Panc1 (cell line): ENCODE measurements around the gene SPANXD. TPM values are rescaled to one million over a fixed set of nuclear protein-coding genes. Genes with fewer than 3 reads are reported as not detected.

Experiments
- ATAC-seq: fragments of 200-7000 bp; cut with Tn5 transposase; 2 replicates; pipeline ENCODE4 v1.9.1; 2020; ENCODE audit warnings: mild to moderate bottlenecking, moderate library complexity
- BruUV-seq: library from RNA; stranded (reverse); fragments of 400-500 nt; replicated peaks from 2 replicates; lab custom pipeline; 2021; lab: Mats Ljungman, UMichigan
- CTCF ChIA-PET: fragments of 300-600 bp; sonication (Branson Sonifier 250); formaldehyde crosslinking; loops from one replicate; lab custom pipeline; 2022; ENCODE audit warnings: antibody characterized with exemption; lab: Charles Lee
- POLR2A ChIA-PET: fragments of 300-600 bp; sonication (Branson Sonifier 250); formaldehyde crosslinking; loops from one replicate; lab custom pipeline; 2022; ENCODE audit warnings: antibody characterized with exemption; lab: Charles Lee
- DNase-seq: peaks from one replicate; pipeline ENCODE4 v3.0.0-alpha.2; 2010; ENCODE audit warnings: low read depth, low spot score
- H3K27ac ChIP-seq: 2 replicates; pipeline ENCODE4 v1.5.1; 2011; ENCODE audit warnings: mild to moderate bottlenecking, low read length, inconsistent platforms
- H3K27me3 ChIP-seq: fragments of 200-500 bp; sonication (Bioruptor generic); 2 replicates; pipeline ENCODE4 v1.6.0; 2014; ENCODE audit warnings: low read length, inconsistent platforms; ENCODE audit not compliant: control insufficient read depth, insufficient read depth
- H3K36me3 ChIP-seq: fragments of 200-500 bp; sonication (Bioruptor generic); 2 replicates; pipeline ENCODE4 v1.5.1; 2014; ENCODE audit warnings: inconsistent platforms, mild to moderate bottlenecking, low read length, moderate library complexity; ENCODE audit not compliant: control insufficient read depth, insufficient read depth
- H3K4me1 ChIP-seq: 2 replicates; pipeline ENCODE4 v1.5.1; 2011; ENCODE audit warnings: inconsistent platforms, mild to moderate bottlenecking, low read length, moderate library complexity; ENCODE audit not compliant: control insufficient read depth, insufficient read depth
- H3K4me3 ChIP-seq, 2 experiments: 2 replicates each; pipeline ENCODE4 v1.5.1; 2011 to 2012; ENCODE audit warnings: low read depth in 2 of 2, low read length in 2 of 2, mild to moderate bottlenecking in 2 of 2, inconsistent platforms in 1 of 2, moderate library complexity in 1 of 2
- H3K9me3 ChIP-seq: fragments of 200-500 bp; sonication (Bioruptor generic); 2 replicates; pipeline ENCODE4 v1.5.1; 2014; ENCODE audit warnings: low read depth, mild to moderate bottlenecking, inconsistent platforms, low read length, moderate library complexity; ENCODE audit not compliant: control insufficient read depth, insufficient read depth
- CTCF ChIP-seq: fragments of 450-650 bp; IDR thresholded peaks from 2 replicates; pipeline ENCODE4 v1.5.1; 2017; ENCODE audit warnings: mild to moderate bottlenecking
- POLR2AphosphoS5 ChIP-seq: IDR thresholded peaks from 2 replicates; pipeline ENCODE4 v1.6.1; 2012; ENCODE audit warnings: mild to moderate bottlenecking, low read depth, low read length, moderate library complexity
- REST ChIP-seq, 2 experiments: IDR thresholded peaks; 2 replicates each; pipeline ENCODE4 v1.6.1; 2011 to 2012; ENCODE audit warnings: low read depth in 2 of 2, control low read depth in 1 of 2, low read length in 1 of 2, mild to moderate bottlenecking in 1 of 2, moderate library complexity in 1 of 2; ENCODE audit not compliant: insufficient read depth in 1 of 2
- SIN3A ChIP-seq: IDR thresholded peaks from 2 replicates; pipeline ENCODE4 v1.6.1; 2012; ENCODE audit warnings: low read depth, mild to moderate bottlenecking, low read length, moderate library complexity, borderline replicate concordance; ENCODE audit not compliant: insufficient read depth
- TCF7L2 ChIP-seq: IDR thresholded peaks from 2 replicates; pipeline ENCODE4 v1.6.1; 2011; ENCODE audit warnings: mild to moderate bottlenecking, low read depth, low read length, inconsistent platforms
- in situ Hi-C: cut with HindIII; loops from 2 replicates; pipeline ENCODE4 v1.10.0; 2016; ENCODE audit warnings: low sequenced_read_pairs, low pct_unique_long_range_greater_than_20kb
- intact Hi-C: fragments of 100-400 bp; cut with micrococcal nuclease; formaldehyde crosslinking; loops from one replicate; pipeline ENCODE4 v1.10.0; 2022; ENCODE audit not compliant: unreplicated experiment
- total RNA-seq: library from RNA; stranded (reverse); gene quantifications from one replicate; pipeline ENCODE4 v1.2.1, GENCODE V29; 2021; ENCODE audit not compliant: unreplicated experiment

The SPANXD gene
- total RNA-seq, 1 experiment from 2014 or later: not detected

GRCh38 chrX:141714680-141715079 is 16.1 kb upstream of the SPANXD start:
- H3K27ac ChIP-seq: no peak overlapping the region
- no peak for DNase-seq
- no peak for TF ChIP-seq SIN3A
- TF ChIP-seq REST (IDR thresholded peaks at IDR 0.05; ENCODE audit: insufficient read depth in 1 of 2, low read depth in 2 of 2, low read length in 1 of 2): no peak
- TF ChIP-seq CTCF: no peak
- no peak for TF ChIP-seq TCF7L2
- TF ChIP-seq POLR2AphosphoS5: no peak
- no peaks in the 10 kb centered on the region for H3K36me3 ChIP-seq
- H3K4me3 ChIP-seq: no peak overlapping the region
- intact Hi-C loops (no loop called here), in situ Hi-C loops (no loop called here)
- ChIA-PET CTCF (no interaction called here), POLR2A (no interaction called here)
- no peaks in the 10 kb centered on the region for H3K27me3 ChIP-seq
- no peaks in the 10 kb centered on the region for H3K9me3 ChIP-seq
- no peak for ATAC-seq
- H3K4me1 ChIP-seq: no peaks in the 10 kb centered on the region
- no TSS peak for BruUV-seq

- Histone ChIP-seq H3K4me3 (no peak overlapping the region), H3K36me3 (no peaks in the 10 kb centered on the region), H3K9me3 (no peaks in the 10 kb centered on the region), H3K27me3 (no peaks in the 10 kb centered on the region), H3K4me1 (no peaks in the 10 kb centered on the region), H3K27ac (no peak overlapping the region)
- CTCF ChIA-PET: no interaction called here
- ATAC-seq (no peak), DNase-seq (no peak)
- TF ChIP-seq REST (IDR thresholded peaks at IDR 0.05; ENCODE audit: insufficient read depth in 1 of 2, low read depth in 2 of 2, low read length in 1 of 2): no peak
- TF ChIP-seq CTCF: no peak
- TF ChIP-seq POLR2AphosphoS5: no peak
- TF ChIP-seq TCF7L2: no peak
- no peak for TF ChIP-seq SIN3A
- no TSS peak for BruUV-seq
- in situ Hi-C loops: no loop called here
- POLR2A ChIA-PET: no interaction called here
- intact Hi-C loops: no loop called here
Measured at GRCh38 chrX:141701072-141701471, 2.5 kb upstream of the SPANXD start.
